ENCODE data around the gene CHERP.

CHERP gene

DNA sequence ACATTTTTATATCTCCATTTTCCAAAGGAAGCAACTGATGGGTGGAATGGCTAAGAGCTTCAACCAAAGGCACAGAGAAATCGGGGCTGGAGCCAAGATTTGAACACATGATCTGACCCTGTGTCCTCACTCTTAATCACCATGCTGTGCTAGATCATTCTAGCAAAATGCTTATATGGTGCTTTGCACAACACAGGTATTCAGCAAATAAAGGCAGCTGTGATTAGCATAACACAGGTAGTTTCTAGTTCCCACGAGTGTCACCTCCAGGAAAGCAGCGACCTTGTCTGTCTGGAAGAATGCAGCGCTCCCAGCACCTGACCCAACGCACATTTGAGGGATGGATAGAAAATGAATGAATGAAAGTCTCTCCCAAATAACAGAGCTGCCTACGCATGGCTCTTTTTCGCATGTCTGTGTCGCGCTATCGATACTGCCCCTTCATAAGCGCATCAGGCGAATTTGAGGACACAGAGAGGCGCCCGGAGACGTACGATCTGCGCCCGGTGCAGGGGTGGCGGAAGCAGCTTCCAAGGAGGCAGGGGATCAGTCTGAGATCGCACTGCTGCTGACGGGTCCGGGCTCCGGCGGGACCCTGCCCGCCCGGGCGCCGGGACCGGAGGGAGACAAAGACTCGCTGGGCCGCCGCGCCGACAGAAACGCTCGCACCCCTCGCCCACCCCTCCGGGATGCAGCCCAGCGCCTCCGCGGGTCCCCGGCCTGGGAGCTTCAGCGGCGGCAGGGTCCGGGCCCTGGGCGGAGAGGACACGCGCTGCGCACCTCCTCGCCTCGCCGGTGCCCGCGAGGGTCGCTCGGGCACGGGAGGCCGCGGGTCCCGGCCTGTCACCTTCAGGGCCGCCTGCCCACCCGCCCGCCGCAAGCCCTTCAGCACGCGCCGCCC is 71.1 kb downstream of the CHERP start:
- FAIRE-seq, result no peak

DNA sequence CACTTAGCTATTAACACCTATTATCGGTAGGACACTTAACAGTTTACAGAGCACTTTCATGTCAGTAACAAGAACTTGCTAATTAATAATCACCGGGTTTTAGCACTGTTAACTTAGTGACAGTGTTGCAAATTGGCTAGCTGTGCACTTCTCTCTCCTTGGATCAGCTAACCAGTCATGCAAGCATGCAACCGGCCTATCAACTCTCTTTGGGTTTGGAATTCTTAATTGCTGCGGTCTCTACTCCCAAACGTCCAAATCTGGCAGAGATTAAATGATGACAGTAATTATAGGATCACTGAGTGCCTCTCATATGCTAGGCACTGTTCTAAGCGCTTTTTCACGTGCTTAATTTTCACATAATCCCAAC is 71.7 kb downstream of the CHERP start:
- no peak for FAIRE-seq
